Measurements from ENCODE around the gene RAD23A.
"Not testable (repeated sequence)": the region's sequence is repeated elsewhere in the genome, so short reads cannot be mapped to it uniquely, and the experiment has no call there.

The RAD23A gene

GRCh38 chr19:12937927-12938778 is 7.5 kb upstream of the RAD23A start, which contains the start of gene CALR:
CALR (plus strand) TSS chr19:12938609; CDS start chr19:12938680, 71 bp downstream.
- in situ Hi-C loops (cut with MboI; ENCODE audit: low sequenced_read_pairs), result no loop called here

GRCh38 chr19:12938779-12939601 is 6.7 kb upstream of the RAD23A start:
- in situ Hi-C loops (cut with MboI; ENCODE audit: low sequenced_read_pairs), result no loop called here

GRCh38 chr19:12939975-12940423 is 5.7 kb upstream of the RAD23A start:
- in situ Hi-C loops (cut with MboI; ENCODE audit: low sequenced_read_pairs), result no loop called here

- in situ Hi-C loops (cut with MboI; ENCODE audit: low sequenced_read_pairs), result no loop called here
These were observed 4.8 kb upstream of the RAD23A start for GRCh38 chr19:12940897-12941296.

- in situ Hi-C loops (cut with MboI; ENCODE audit: low sequenced_read_pairs), result no loop called here
These were observed 2.1 kb upstream of the RAD23A start for GRCh38 chr19:12943437-12944044.

GRCh38 chr19:12944104-12944674 is 1.5 kb upstream of the RAD23A start:
- in situ Hi-C loops (cut with MboI; ENCODE audit: low sequenced_read_pairs), result no loop called here

GRCh38 chr19:12946092-12946721 is 545 bp downstream of the RAD23A start:
- in situ Hi-C loops (cut with MboI; ENCODE audit: low sequenced_read_pairs), result no loop called here

- in situ Hi-C loops (cut with MboI; ENCODE audit: low sequenced_read_pairs), result no loop called here
These were observed 1.3 kb downstream of the RAD23A start for GRCh38 chr19:12946731-12947496.

- in situ Hi-C loops (cut with MboI; ENCODE audit: low sequenced_read_pairs), result no loop called here
These were observed 2.3 kb downstream of the RAD23A start for GRCh38 chr19:12947702-12948611.

GRCh38 chr19:12948612-12949362 is 3.1 kb downstream of the RAD23A start:
- in situ Hi-C loops (cut with MboI; ENCODE audit: low sequenced_read_pairs), result no loop called here

GRCh38 chr19:12949363-12950283 is 4.0 kb downstream of the RAD23A start:
- in situ Hi-C loops (cut with MboI; ENCODE audit: low sequenced_read_pairs), result no loop called here

- in situ Hi-C loops (cut with MboI; ENCODE audit: low sequenced_read_pairs), result not testable (repeated sequence)
These were observed 6.4 kb downstream of the RAD23A start for GRCh38 chr19:12952050-12952449.

GRCh38 chr19:12952488-12953137 is 7.0 kb downstream of the RAD23A start:
- in situ Hi-C loops (cut with MboI; ENCODE audit: low sequenced_read_pairs), result no loop called here

GRCh38 chr19:12953138-12953798 is 7.6 kb downstream of the RAD23A start:
- in situ Hi-C loops (cut with MboI; ENCODE audit: low sequenced_read_pairs), result no loop called here

GRCh38 chr19:12953799-12954611 is 8.3 kb downstream of the RAD23A start:
- in situ Hi-C loops (cut with MboI; ENCODE audit: low sequenced_read_pairs), result no loop called here

All from hTERT RPE-1 (cell line).